ENCODE measurements around the gene PPT2. TPM values are rescaled to one million over a fixed set of nuclear protein-coding genes. Genes with fewer than 3 reads are reported as not detected.
A peak's percentile ranks its signal among the peaks of the same experiment; 100 is the strongest.
"Not testable (repeated sequence)": the region's sequence is repeated elsewhere in the genome, so short reads cannot be mapped to it uniquely, and the experiment has no call there.

The PPT2 gene
- total RNA-seq, 2 donors from 2014 or later = 18.8 to 19.9 TPM

DNA sequence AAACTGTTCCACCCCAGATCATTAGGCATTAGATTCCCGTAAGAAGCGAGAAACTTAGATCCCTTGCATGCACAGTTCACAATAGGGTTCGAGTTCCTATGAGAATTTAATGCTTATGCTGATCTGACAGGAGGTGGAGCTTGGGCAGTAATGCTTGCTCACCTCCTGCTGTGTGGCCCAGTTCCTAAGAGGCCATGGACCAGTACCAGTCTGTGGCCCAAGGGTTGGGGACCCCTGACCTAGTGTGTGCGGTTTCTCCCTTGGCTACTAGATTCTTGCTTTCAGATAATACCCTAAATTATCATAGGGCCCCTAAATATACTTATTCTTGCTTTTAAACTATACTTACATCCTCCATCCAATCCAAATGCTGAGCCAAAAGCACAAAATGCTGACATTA lies 40.4 kb downstream of the PPT2 start:
- intact Hi-C loops (cut with DNase I, micrococcal nuclease) = loop anchor here in 1 of 2 donors (10.0 kb wide), 1 partner anchor 80 kb away; no protein-coding TSS in a partner anchor
- DNase-seq (no peak), ATAC-seq (no peak)

DNA sequence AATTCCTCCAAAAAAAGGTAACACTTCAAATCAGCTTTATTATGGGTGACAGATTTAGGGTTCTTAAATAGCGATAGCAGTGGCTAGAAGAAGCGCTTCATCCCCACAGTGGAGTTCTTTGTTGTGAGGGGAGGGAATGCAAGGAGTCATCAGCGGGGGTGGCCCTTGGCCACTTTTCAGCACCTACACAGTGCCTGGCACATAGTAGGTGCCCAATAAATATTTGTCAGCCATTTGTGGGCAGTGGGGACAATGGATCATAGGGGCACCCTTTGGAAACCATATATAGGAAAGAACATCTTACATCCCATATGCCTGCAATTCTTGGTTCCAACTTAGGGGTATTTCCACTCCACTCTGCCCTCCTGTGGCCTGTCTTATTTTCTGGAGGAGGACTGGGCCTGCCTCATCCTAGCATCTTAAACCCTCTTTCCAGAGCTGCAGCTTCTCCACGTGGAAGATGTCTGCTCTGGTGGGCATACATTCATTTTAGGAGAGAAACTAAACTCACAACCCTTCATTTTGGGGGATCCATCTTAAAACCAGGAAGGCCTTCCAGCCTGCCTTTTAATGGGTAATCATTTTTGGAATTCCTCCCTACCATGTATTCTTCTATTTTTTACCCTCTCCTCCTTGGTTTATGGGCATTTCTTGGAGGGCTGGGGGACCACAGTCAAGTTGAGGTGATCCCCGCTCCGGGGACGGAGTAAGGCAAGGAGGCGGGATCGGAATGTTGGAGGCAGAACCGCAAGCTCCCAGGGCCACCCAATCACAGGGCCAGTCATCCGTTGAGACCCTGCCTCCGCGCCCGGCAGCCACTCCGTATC lies 41.1 kb downstream of the PPT2 start:
- intact Hi-C loops (cut with DNase I, micrococcal nuclease) = loop anchor here in 1 of 2 donors (10.0 kb wide), 1 partner anchor 80 kb away; no protein-coding TSS in a partner anchor
- peak; percentile 16 for ATAC-seq
- DNase-seq = peak in 1 of 2 donors; percentile 61

DNA sequence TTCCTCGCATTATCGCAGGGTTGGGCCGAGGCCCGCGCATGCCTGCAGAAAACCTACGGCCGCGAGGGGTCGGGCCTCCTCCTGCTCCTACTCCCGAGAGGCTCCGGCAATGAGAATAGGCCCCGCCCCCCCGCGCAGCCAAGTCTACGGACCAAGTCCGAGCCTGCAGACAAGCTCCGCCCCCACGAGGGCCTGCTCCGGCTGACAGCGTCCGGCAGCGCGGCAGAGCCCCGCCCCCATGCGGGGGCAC lies 41.6 kb downstream of the PPT2 start:
- ATAC-seq (peak; percentile 84), DNase-seq (peak; percentile 100)
- intact Hi-C loops (cut with DNase I, micrococcal nuclease) = loop anchor here in 1 of 2 donors (10.0 kb wide), 1 partner anchor 81 kb away; no protein-coding TSS in a partner anchor

DNA sequence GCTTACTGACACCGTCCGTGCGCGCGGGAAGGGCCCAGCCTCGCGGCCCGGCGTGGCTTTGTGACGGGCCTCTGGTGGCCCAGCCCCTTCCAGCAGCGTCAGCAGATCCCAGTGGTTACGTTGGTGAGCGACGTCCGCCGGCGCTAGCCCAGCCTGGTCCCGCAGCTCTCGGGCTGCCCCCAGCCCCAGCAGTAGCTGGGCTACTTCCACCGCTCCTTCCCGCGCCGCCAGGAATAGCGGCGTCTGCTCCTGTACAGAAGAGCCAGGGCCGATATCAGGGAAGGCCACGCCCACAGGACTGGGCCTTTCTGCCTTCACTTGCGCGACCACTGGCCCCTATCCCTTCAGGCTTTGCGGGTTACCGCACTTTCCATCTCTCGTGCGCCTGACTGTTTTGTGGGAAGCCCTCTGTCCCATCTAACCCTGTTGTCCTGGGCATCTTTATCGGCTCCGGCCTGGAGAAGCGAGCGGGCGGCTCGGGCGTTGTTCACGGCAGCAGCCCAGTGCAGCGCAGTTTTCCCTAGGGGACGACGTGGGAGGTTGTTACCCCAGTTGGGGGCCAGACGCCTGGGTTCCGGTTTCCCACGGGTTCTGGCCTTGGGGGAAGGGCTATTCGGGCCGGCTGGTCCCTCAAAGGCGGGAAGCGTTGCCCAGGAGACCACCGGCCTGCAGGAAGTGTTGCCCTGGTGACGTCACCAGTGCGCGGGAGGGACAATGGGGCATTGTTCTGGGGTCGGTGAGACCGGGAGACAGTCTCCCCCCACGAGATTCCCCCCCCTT lies 42.2 kb downstream of the PPT2 start:
- DNase-seq = peak; percentile 92 to 93
- peak; percentile 45 for ATAC-seq
- intact Hi-C loops (cut with DNase I, micrococcal nuclease) = loop anchor here in 1 of 2 donors (10.0 kb wide), 1 partner anchor 81 kb away; no protein-coding TSS in a partner anchor

DNA sequence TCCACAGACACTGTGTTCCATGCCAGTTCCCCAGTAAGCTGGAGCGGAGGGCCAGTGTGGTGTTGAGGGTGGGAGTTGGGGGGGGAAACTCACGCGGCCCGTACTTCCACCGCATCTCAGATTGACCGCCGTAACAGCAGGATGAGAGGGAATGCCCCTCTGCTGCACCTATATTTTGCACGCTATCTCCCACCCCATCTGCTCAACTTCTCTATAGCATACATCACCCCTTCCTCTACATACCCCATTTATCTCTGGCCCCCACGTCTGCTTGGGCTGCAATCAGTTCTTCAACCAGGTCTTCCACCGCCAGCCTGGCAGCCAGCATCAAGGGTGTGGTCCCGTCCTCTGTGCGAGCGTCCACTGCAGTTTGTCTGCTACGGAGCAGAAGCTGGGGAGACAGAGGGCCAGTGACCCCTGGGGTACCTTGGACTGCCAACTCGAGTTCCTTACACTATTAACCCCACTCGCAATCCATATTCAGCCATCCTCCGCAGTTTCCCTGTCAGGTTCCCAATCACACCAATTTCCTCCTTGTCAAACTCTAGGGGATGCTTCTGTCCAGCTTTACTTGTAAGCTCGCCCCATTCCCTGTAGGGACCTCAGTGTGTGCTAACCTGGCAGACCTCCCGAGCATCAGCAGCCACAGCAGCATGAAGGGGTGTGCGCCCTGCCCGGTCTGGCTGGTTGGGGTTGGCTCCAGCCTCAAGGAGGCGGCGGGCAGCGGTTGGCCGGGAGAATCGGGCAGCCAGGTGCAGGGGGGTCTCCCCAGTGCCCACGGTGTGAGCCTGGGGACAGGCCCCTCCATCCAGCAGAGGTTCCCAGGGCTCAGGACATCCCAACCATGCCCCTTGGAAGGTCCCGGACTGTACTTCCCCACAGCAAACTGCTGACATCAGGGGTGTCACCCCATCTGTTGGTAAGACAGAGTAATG lies 43.0 kb downstream of the PPT2 start:
- ATAC-seq (no peak), DNase-seq (peak in 1 of 2 donors; percentile 54)
- intact Hi-C loops (cut with DNase I, micrococcal nuclease) = loop anchor here in 1 of 2 donors (10.0 kb wide), 1 partner anchor 82 kb away; no protein-coding TSS in a partner anchor

DNA sequence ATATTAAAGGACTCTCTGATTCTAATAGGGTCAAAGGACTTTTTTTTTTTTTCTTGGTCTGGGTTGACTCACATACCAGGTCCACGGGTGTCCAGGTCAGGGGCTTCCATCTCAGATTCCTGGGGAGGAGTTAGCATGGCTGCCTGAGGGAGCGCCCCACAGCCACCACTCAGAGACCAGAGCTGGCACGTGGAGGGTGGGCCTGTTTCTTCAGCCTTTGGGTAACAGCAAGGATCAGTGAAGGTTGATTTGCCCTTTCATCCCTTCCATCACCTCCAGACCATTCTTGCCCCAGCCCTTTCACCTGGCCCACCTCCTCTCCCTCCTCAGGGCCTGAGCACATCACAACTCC lies 44.4 kb downstream of the PPT2 start:
- intact Hi-C loops (cut with DNase I, micrococcal nuclease) = loop anchor here in 1 of 2 donors (10.0 kb wide), 1 partner anchor 84 kb away; no protein-coding TSS in a partner anchor
- ATAC-seq (no peak), DNase-seq (no peak)

DNA sequence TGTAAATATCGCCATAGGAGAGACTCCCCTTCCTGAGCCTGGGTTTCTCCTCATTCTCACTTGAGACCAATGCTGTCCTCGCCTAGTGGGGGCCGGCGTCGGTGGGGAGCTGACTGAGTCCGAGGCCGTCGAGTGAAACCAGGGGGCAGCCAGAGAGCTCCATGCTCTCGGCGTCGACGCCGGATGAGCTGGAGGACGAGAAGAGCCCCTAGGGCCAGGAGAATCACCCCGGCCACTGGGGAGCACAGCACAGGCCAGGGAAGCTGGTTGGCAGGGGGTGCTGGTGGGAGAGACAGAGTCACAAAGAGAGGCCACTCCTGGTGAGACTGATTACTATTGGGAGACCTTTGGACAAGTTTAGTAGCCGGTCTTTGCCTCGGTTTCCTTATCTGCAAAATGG lies 44.9 kb downstream of the PPT2 start:
- ATAC-seq = no peak
- intact Hi-C loops (cut with DNase I, micrococcal nuclease) = loop anchor here in 1 of 2 donors (10.0 kb wide), 1 partner anchor 84 kb away; no protein-coding TSS in a partner anchor
- no peak for DNase-seq

DNA sequence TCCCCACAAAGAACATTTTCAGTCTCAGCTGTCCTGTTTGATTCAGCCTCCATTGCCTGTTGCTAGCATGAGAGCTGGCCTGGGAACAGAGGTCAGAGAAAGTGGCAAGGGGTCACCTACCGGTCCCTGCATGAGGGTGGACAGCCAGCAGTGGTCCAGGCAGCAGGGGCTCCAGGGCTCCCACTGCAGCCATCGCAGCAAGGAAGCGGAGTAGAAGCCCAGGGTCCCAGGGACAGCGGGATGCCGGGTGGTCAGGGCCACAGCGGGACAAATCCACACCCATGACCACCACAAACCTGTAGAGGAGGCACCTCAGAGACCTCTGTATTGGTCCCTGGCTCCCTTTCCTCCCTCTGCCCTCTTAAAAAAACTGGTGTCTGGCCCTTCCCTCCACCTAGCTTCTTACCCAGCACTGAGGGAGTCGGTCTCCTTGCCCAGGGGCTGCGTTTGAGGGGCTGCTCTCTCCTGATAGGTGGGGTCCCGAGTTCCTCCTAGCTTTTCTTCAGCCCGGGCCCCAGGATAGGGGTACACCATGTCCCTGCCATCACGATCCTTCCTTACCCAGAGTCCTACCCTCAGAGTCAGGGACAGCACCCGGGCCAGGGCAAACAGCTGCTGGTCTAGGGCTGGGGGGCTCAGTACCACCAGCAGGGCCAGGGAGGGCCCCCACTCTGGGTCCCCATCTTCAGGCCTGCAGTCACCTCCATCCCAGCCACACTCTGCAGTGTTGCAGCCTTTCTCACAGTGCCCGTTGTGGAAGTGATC lies 47.0 kb downstream of the PPT2 start:
- ATAC-seq (no peak), DNase-seq (no peak)
- intact Hi-C loops (cut with DNase I, micrococcal nuclease) = no loop called here

DNA sequence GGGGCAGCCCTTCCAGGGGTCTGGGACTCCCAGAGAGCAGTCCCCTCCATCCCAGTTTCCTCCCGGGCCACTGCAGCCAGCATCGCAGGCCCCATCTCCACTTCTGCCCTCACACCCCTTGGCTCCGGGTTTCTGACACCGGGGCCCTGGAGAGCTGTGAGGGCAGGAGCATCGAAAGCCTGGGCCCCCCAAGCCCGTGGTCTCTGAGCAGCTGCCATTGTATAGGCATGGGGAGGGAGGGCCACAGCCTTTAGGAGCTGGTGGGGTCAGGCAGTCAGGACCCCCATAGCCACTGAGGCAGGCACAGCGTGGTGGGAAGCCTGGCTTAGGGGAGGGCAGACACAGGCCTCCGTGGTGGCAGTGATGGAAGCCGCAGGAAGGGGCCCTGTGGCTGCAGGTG lies 48.2 kb downstream of the PPT2 start:
- no peak for ATAC-seq
- intact Hi-C loops (cut with DNase I, micrococcal nuclease) = no loop called here
- no peak for DNase-seq

DNA sequence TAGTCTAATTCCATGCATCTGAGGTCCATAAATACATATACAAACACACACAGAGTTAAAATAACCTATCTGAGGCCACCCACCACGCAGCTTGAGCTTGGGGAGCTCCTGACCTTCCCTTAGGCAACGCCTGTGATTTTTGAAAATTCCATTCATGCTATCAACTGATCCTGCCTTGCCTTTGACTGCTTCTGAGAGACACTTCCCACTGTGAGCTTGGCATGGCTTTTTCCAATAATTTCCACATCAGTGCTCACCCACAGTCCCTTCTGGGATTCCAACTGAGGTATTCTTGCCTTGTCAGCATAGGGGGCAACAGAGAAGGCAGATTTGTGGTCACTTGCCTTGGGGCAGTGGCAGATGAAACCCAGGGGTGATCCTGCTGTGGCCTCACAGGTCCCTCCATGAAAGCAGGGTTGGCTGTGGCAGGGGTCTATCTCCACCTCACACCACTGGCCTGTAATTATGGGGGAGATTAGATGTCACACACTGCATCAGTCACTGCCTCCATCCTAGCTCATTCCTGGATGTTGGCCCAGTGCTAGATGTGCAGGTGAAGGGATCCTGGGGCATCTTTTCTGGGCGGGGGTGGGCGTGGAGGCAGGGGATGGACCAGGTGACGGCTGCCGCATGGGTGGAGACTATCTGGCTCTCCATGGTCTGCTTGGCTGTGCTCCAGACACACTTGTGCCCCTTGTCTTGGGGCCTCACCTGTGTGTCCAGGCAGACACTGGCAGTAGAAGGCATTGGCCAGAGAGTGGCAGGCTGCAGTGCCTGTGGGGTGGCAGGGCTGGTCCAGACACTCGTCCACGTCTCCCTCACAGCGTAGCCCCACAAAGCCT lies 49.7 kb downstream of the PPT2 start:
- no peak for ATAC-seq
- intact Hi-C loops (cut with DNase I, micrococcal nuclease) = no loop called here
- no peak for DNase-seq

DNA sequence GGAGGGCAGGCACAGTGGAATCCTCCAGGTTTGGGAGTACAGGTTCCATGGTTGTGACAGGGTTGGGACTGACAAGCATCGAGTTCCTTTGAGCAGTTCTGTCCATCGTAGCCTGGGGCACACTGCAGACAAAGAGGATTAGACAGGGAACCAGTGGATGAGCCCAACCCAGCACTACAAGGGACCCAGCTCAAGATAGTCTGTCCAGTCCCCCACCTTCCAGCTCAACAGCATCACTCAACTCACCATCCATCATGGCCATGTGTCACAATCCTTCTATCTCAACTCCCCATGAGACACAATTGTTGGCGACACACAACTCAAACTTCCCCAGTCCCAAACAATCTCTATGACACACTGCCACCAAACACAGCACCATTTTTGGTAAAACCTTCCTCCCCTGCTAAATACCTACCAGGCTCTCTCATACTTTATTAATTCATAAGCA lies 50.4 kb downstream of the PPT2 start:
- no peak for DNase-seq
- no peak for ATAC-seq
- intact Hi-C loops (cut with DNase I, micrococcal nuclease) = no loop called here

DNA sequence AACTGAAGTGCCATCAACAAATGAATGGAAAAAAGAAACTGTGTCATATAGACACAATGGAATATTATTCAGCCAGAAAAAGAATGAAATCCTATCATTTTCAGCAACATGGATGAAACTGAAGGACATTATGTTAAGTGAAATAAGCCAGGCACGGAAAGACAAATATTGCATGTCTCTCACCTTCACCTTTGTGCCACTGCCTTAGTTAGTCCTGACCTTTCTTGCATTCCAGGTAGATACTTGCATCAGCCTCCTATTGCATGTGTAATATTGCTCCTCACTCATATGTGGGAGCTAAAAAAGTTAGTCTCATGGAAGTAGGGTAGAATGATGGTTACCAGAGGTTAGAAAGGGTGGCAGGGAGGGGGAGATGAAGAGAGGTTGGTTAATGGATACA lies 55.1 kb downstream of the PPT2 start:
- DNase-seq (no peak), ATAC-seq (no peak)
- intact Hi-C loops (cut with DNase I, micrococcal nuclease) = no loop called here

DNA sequence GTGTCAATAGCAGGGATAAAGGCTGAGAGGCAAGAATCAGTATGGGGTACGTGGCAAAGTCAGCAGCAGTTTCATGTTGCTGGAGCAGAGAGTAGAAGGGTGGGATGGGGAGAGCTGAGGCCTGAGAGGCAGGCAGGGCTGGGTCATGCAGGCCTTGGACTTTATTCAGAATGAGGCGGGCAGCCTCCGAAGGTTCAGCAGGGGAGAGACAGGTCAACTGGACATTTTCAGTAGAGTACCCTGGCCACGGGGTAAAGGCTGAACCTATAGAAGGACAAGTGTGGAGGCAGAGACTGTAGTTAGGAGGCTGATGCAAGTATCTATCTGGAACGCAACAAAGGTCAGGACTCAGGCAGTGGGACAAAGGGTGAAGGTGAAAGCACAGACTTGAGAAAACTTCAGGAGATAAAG lies 56.3 kb downstream of the PPT2 start:
- intact Hi-C loops (cut with DNase I, micrococcal nuclease) = no loop called here
- ATAC-seq (no peak), DNase-seq (no peak)

DNA sequence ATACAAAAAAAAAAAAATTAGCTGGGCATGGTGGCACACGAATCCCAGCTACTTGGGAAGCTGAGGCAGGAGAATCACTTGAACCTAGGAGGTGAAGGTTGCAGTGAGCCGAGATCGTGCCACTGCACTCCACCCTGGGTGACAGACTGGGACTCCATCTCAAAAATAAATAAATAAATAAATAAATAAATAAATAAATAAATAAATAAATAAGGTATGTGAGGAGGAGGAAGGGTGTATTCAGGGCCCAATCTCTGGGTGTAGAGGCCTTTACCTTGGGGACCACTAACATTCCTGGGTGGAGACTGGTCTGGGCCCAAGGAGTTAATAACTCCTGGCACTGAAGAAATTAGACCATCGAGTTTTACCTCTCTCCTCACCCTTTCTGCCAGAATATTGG lies 57.5 kb downstream of the PPT2 start:
- DNase-seq; ATAC-seq; intact Hi-C loops (cut with DNase I, micrococcal nuclease): not testable (repeated sequence)

DNA sequence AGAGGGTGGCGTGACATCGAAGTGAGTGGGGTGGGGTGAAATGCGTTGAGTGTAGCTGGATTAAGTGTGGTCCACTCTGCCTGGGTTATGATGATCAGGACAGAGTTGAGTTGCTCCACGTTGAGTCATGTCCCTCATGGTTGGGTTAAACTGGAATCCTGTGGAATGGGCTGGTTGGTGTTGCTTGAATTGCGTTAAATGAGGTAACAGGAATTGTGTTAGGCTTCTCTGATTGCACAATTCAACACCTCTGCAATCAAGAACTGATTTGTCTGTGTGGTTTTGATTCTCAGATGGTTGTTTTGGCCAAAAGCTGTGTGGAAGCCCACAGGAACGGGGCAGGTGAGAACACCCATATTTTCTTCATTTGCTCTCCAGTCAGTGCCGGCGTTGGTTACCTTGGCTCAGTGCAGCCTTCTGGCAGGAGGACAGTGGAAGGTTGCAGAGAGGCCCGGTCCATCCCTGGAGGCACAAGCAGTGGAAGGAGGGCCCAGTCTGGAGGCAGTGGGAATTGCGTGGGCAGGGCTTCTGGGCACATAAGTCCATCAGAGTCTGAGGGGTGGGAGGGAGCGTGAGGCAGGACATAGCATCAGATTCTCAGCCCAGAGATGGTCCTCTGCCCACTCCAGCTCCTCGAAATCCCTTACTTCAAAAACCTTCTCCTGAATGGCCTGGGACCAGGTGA lies 58.3 kb downstream of the PPT2 start:
- DNase-seq (no peak), ATAC-seq (no peak)
- intact Hi-C loops (cut with DNase I, micrococcal nuclease) = no loop called here

Measured in left colon (tissue), 2 donors.